Measurements from ENCODE around the gene ADAMTS14.
"Not testable (repeated sequence)": the region's sequence is repeated elsewhere in the genome, so short reads cannot be mapped to it uniquely, and the experiment has no call there.

The ADAMTS14 gene

GRCh38 chr10:70643272-70643671 lies 29.0 kb upstream of the ADAMTS14 start:
- H3K4me1 ChIP-seq (ENCODE audit: control insufficient read depth, low read depth, low read length); H3K4me3 ChIP-seq (ENCODE audit: low read length); H3K9me3 ChIP-seq (ENCODE audit: control insufficient read depth, low read depth, low read length); H3K27ac ChIP-seq (ENCODE audit: low read length); H3K36me3 ChIP-seq (ENCODE audit: control insufficient read depth, low read depth, low read length); H3K27me3 ChIP-seq (ENCODE audit: control insufficient read depth, insufficient read depth, low read length); H3K9ac ChIP-seq (ENCODE audit: low read length): not testable (repeated sequence)

DNA sequence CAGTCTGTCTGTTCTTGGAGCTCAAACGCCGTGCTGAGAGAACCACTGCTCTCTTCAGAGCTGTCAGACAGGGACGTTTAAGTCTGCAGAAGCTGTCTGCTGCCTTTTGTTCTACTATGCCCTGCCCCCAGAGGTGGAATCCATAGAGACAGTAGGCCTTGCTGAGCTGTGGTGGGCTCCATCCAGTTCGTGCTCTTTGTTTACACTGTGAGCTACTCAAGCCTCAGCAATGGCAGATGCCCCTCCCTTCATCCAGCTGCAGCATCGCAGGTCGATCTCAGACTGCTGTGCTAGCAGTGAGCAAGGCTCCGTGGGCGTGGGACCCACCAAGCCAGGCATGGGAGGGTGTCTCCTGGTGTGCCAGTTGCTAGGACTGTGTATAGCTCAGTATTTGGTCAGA lies 27.3 kb upstream of the ADAMTS14 start:
- H3K27ac ChIP-seq (ENCODE audit: low read length); H3K36me3 ChIP-seq (ENCODE audit: control insufficient read depth, low read depth, low read length); H3K4me3 ChIP-seq (ENCODE audit: low read length); H3K27me3 ChIP-seq (ENCODE audit: control insufficient read depth, insufficient read depth, low read length); H3K9ac ChIP-seq (ENCODE audit: low read length); H3K4me1 ChIP-seq (ENCODE audit: control insufficient read depth, low read depth, low read length); H3K9me3 ChIP-seq (ENCODE audit: control insufficient read depth, low read depth, low read length): not testable (repeated sequence)

DNA sequence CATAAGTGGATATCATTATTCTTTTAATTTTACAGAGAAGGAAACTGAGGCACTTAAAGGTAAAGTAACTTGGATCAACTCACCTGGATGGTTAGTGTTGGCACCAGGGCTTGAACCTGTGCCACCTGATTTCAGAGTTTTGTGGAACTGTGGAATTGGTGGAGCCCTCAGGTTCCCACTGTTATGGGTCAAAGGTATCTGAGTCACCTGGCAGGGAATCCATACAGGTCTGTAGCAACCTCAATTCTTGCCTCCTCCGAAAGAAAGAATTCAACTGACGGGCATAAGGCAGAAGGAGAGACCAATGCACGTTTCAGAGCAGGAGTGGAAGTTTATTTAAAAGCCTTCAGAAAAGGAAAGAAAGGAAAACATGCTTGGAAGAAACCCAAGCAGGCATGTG lies 25.2 kb upstream of the ADAMTS14 start:
- Histone ChIP-seq H3K4me3 (ENCODE audit: low read length) (no peak overlapping the region), H3K27me3 (ENCODE audit: control insufficient read depth, insufficient read depth, low read length) (no peaks in the 10 kb centered on the region), H3K4me1 (ENCODE audit: control insufficient read depth, low read depth, low read length) (no peaks in the 10 kb centered on the region), H3K36me3 (ENCODE audit: control insufficient read depth, low read depth, low read length) (no peaks in the 10 kb centered on the region), H3K9ac (ENCODE audit: low read length) (no peak overlapping the region), H3K27ac (ENCODE audit: low read length) (no peak overlapping the region), H3K9me3 (ENCODE audit: control insufficient read depth, low read depth, low read length) (peaks cover 7% of the 10 kb centered on the region)

DNA sequence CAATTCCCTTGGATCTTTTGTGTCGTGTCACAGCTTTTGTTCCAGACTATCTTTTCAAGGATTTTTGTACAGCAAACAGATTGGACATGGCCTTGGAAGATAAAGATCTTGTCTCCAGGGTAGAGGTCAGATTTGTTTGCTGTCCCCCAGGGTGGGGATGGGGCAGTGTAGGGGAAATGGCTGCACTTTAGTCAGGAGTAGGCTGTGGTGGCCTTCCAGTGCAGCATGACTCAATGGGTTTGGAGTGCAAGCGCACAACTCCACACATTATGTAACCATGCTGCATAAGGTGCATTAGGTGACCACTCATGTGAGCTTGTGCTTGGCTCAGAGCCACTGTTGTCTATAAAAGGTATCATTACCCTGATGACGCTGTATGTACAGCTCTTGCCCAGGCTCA lies 23.9 kb upstream of the ADAMTS14 start:
- H3K27me3 ChIP-seq (ENCODE audit: control insufficient read depth, insufficient read depth, low read length) = no peaks in the 10 kb centered on the region
- no peak overlapping the region for H3K9ac ChIP-seq (ENCODE audit: low read length)
- H3K9me3 ChIP-seq (ENCODE audit: control insufficient read depth, low read depth, low read length) = peaks cover 8% of the 10 kb centered on the region
- H3K4me1 ChIP-seq (ENCODE audit: control insufficient read depth, low read depth, low read length) = no peaks in the 10 kb centered on the region
- no peak overlapping the region for H3K27ac ChIP-seq (ENCODE audit: low read length)
- no peaks in the 10 kb centered on the region for H3K36me3 ChIP-seq (ENCODE audit: control insufficient read depth, low read depth, low read length)
- no peak overlapping the region for H3K4me3 ChIP-seq (ENCODE audit: low read length)

- Histone ChIP-seq H3K4me3 (ENCODE audit: low read length) (no peak overlapping the region), H3K36me3 (ENCODE audit: control insufficient read depth, low read depth, low read length) (no peaks in the 10 kb centered on the region), H3K27me3 (ENCODE audit: control insufficient read depth, insufficient read depth, low read length) (no peaks in the 10 kb centered on the region), H3K9me3 (ENCODE audit: control insufficient read depth, low read depth, low read length) (peaks cover 8% of the 10 kb centered on the region), H3K9ac (ENCODE audit: low read length) (no peak overlapping the region), H3K4me1 (ENCODE audit: control insufficient read depth, low read depth, low read length) (no peaks in the 10 kb centered on the region), H3K27ac (ENCODE audit: low read length) (no peak overlapping the region)
Observed at GRCh38 chr10:70649526-70649925, 22.8 kb upstream of the ADAMTS14 start.

DNA sequence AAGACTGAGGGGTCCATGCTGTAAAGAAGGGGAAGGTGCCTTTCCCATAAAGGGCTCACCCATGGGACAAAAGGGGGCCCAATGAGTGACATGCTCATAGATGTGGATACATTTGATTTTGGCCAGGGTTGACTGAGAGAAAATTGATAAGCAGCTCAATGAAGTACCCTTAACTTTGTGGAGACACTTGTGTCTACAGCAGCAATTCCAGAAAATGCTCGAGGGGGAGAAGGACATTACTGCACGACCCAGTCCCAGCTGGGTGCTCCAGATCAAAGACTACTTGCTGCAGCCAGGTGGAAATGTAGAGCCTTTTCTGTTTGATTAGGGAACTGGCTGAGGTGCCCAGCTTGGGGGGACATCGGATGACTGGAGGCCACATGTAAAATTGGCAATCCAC lies 22.2 kb upstream of the ADAMTS14 start:
- H3K36me3 ChIP-seq (ENCODE audit: control insufficient read depth, low read depth, low read length) = no peaks in the 10 kb centered on the region
- H3K27ac ChIP-seq (ENCODE audit: low read length) = no peak overlapping the region
- H3K9me3 ChIP-seq (ENCODE audit: control insufficient read depth, low read depth, low read length) = peaks cover 8% of the 10 kb centered on the region
- no peaks in the 10 kb centered on the region for H3K4me1 ChIP-seq (ENCODE audit: control insufficient read depth, low read depth, low read length)
- H3K27me3 ChIP-seq (ENCODE audit: control insufficient read depth, insufficient read depth, low read length) = no peaks in the 10 kb centered on the region
- H3K4me3 ChIP-seq (ENCODE audit: low read length) = no peak overlapping the region
- H3K9ac ChIP-seq (ENCODE audit: low read length) = no peak overlapping the region

DNA sequence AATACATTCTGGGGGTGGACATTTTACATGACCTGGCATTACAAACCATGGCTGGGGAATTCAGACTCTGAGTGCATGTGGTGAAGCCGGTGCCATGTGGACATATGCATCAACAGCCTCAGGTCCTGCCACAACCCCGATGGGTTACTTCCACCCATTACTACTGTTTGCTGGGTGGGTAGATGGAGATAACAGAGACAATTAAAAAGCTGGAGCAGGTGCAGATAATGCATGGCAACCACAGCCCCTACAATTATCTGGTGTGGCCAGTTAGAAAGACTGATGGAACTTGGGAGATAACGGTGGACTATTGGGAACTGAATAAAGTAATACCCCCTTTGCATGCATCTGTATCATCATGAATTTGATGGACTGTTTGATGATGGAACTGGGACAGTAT lies 21.6 kb upstream of the ADAMTS14 start:
- Histone ChIP-seq H3K9me3 (ENCODE audit: control insufficient read depth, low read depth, low read length) (peaks cover 8% of the 10 kb centered on the region), H3K27ac (ENCODE audit: low read length) (no peak overlapping the region), H3K27me3 (ENCODE audit: control insufficient read depth, insufficient read depth, low read length) (no peaks in the 10 kb centered on the region), H3K9ac (ENCODE audit: low read length) (no peak overlapping the region), H3K36me3 (ENCODE audit: control insufficient read depth, low read depth, low read length) (no peaks in the 10 kb centered on the region), H3K4me3 (ENCODE audit: low read length) (no peak overlapping the region), H3K4me1 (ENCODE audit: control insufficient read depth, low read depth, low read length) (no peaks in the 10 kb centered on the region)

- Histone ChIP-seq H3K4me1 (ENCODE audit: control insufficient read depth, low read depth, low read length) (no peaks in the 10 kb centered on the region), H3K9me3 (ENCODE audit: control insufficient read depth, low read depth, low read length) (peaks cover 8% of the 10 kb centered on the region), H3K27ac (ENCODE audit: low read length) (no peak overlapping the region), H3K9ac (ENCODE audit: low read length) (no peak overlapping the region), H3K36me3 (ENCODE audit: control insufficient read depth, low read depth, low read length) (no peaks in the 10 kb centered on the region), H3K27me3 (ENCODE audit: control insufficient read depth, insufficient read depth, low read length) (no peaks in the 10 kb centered on the region), H3K4me3 (ENCODE audit: low read length) (no peak overlapping the region)
Observed at GRCh38 chr10:70651661-70652060, 20.6 kb upstream of the ADAMTS14 start.

DNA sequence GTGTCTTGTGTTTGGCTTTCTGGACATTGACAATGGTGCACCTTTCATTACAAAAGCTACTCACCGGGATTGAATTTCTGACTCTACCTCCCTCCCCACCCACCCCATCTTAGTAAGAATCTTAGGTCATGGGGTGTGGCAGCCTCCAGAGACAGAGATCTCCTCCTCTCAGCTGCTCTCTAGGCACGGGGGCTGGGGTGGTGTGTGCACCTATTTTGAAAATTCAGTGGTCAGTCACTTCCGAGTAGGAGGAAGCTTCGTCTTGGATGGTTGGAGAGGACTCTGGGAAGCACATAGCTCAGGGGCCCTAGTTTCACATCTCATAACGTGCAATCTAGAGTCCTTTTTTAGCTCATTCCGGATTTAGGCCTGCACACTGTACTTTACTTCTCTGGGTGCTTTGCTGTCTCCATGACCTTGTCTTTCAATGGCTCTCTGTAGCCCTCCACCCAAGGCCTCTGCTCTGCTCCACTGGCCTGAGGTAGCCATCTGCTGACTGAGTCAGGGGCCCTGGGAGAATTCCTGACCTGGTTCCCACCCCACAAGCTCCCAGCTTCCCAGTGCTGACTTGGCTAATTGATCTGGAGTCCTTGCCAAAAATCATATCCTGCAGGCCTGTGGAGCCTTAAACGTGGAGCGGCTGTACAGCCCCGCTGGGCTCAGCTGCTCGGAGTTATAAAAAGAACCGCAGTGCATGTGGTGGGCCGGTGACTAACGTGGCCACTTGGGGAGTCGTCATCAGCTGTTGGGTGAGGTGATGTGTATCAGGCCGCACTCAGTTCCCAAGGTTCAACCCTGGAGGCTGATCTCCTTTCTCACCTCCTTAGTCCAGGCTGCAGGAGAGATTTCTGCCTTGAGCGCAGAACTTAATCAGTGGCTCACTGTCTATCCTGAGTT lies 19.3 kb upstream of the ADAMTS14 start:
- H3K27ac ChIP-seq (ENCODE audit: low read length) = no peak overlapping the region
- no peaks in the 10 kb centered on the region for H3K4me1 ChIP-seq (ENCODE audit: control insufficient read depth, low read depth, low read length)
- H3K36me3 ChIP-seq (ENCODE audit: control insufficient read depth, low read depth, low read length) = no peaks in the 10 kb centered on the region
- no peaks in the 10 kb centered on the region for H3K27me3 ChIP-seq (ENCODE audit: control insufficient read depth, insufficient read depth, low read length)
- H3K4me3 ChIP-seq (ENCODE audit: low read length) = no peak overlapping the region
- H3K9me3 ChIP-seq (ENCODE audit: control insufficient read depth, low read depth, low read length) = peaks cover 8% of the 10 kb centered on the region
- H3K9ac ChIP-seq (ENCODE audit: low read length) = no peak overlapping the region

- no peaks in the 10 kb centered on the region for H3K4me1 ChIP-seq (ENCODE audit: control insufficient read depth, low read depth, low read length)
- no peak overlapping the region for H3K4me3 ChIP-seq (ENCODE audit: low read length)
- H3K9ac ChIP-seq (ENCODE audit: low read length) = no peak overlapping the region
- H3K27ac ChIP-seq (ENCODE audit: low read length) = no peak overlapping the region
- H3K27me3 ChIP-seq (ENCODE audit: control insufficient read depth, insufficient read depth, low read length) = no peaks in the 10 kb centered on the region
- H3K9me3 ChIP-seq (ENCODE audit: control insufficient read depth, low read depth, low read length) = peaks cover 3% of the 10 kb centered on the region
- H3K36me3 ChIP-seq (ENCODE audit: control insufficient read depth, low read depth, low read length) = no peaks in the 10 kb centered on the region
Observed at GRCh38 chr10:70655316-70655715, 17.0 kb upstream of the ADAMTS14 start.

GRCh38 chr10:70656489-70656888 lies 15.8 kb upstream of the ADAMTS14 start:
- Histone ChIP-seq H3K9me3 (ENCODE audit: control insufficient read depth, low read depth, low read length) (peaks cover 3% of the 10 kb centered on the region), H3K27ac (ENCODE audit: low read length) (no peak overlapping the region), H3K36me3 (ENCODE audit: control insufficient read depth, low read depth, low read length) (no peaks in the 10 kb centered on the region), H3K4me3 (ENCODE audit: low read length) (no peak overlapping the region), H3K27me3 (ENCODE audit: control insufficient read depth, insufficient read depth, low read length) (no peaks in the 10 kb centered on the region), H3K9ac (ENCODE audit: low read length) (no peak overlapping the region), H3K4me1 (ENCODE audit: control insufficient read depth, low read depth, low read length) (no peaks in the 10 kb centered on the region)

DNA sequence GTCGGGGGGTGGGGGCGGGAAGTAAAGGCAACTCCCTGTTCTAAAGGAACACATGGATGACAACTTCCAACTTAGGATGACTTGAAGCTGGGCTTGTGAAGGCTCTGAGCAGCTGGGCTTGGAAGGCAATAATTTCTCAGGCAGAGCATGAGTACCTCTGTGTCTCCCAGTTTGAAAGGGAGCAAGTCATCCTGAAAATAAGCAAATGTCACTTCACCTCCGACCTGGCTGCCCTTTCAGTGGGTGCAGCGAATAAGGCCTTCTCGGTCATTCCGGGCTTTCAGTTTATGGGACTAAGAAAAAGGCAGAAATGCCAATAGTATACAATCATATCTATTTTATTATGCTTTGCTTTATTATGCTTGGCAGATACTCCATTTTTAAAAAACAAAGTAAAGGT lies 15.3 kb upstream of the ADAMTS14 start:
- no peaks in the 10 kb centered on the region for H3K4me1 ChIP-seq (ENCODE audit: control insufficient read depth, low read depth, low read length)
- no peaks in the 10 kb centered on the region for H3K27me3 ChIP-seq (ENCODE audit: control insufficient read depth, insufficient read depth, low read length)
- no peak overlapping the region for H3K27ac ChIP-seq (ENCODE audit: low read length)
- no peaks in the 10 kb centered on the region for H3K36me3 ChIP-seq (ENCODE audit: control insufficient read depth, low read depth, low read length)
- H3K4me3 ChIP-seq (ENCODE audit: low read length) = no peak overlapping the region
- H3K9ac ChIP-seq (ENCODE audit: low read length) = no peak overlapping the region
- peaks cover 2% of the 10 kb centered on the region for H3K9me3 ChIP-seq (ENCODE audit: control insufficient read depth, low read depth, low read length)

All from iPS-18a (cell line).